ENCODE results near the gene LRRK1.

LRRK1 gene

DNA sequence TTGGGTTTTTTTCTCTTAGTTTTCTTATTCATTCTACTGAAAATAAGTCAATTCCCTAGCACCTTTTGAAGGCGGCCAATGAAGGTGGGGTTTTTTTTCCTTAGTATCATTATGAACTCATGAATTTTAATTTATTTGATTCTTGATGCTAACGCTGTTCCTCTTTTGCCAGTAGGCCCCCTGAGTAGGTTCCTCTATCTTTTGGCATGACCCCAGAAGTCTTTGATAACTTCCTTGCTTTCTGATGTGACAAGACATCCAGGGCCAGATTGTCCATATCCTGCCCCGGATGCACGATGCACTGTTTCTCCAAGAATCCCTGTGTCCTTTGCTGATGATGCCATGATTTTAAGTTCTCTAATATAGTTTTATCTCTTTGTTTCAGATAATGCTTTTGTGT lies 20.6 kb downstream of the LRRK1 start:
- DNase-seq = no peak

- no peak for DNase-seq
Measured at GRCh38 chr15:100940767-100941379, 21.7 kb downstream of the LRRK1 start.

DNA sequence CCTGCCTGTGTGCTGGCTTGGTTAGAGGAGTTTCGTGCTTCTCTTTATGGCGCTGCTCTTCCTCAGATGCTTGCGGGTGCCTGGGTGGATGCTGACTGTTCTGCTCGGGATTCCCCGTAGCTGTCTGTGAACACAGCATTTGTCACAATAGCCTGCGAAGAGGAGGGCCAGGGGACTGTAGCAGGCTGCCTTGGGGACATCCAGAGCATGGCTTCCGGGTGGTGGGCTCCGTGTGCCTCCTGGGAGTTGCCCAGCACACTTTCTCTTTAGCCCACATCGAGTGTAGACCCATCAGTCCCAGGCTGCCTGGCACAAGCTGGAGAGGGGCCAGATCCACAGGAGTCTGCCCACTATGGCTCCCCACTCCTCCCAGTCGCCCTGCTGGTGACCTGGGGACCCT lies 22.4 kb downstream of the LRRK1 start:
- no peak for DNase-seq

- DNase-seq = no peak
Measured at GRCh38 chr15:100942656-100943425, 23.7 kb downstream of the LRRK1 start.

DNA sequence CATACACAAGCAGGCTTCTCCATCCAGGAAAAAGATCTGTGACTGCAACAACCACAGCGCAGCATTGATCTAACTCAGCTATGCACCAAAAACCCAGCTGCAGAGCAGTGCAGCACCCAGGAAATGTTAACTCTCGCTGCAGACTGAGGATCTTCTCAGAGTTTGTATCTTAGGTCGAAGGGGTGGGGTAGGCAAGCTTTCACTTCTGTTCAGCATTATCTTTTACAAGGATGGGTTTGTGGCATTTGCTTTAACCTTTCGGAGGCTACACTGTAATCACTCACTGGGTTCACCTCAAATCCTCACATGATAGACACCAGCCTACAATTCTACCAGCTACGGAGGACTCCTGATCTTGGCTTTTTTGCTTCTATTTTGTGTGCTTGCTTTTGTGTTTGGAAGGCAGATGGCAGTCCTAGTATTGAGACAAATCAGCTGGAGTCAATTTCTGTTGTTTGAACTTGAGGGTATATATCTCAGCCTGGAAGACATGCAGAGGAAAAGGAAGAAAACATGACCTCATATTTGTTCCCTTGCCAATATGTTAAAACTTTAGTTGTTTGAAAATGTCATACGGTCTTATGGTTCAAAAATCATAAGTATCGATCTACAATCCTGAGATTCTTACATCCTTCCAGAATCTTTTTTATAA lies 25.2 kb downstream of the LRRK1 start:
- no peak for DNase-seq

GRCh38 chr15:100944986-100945385 lies 25.8 kb downstream of the LRRK1 start:
- no peak for DNase-seq

DNA sequence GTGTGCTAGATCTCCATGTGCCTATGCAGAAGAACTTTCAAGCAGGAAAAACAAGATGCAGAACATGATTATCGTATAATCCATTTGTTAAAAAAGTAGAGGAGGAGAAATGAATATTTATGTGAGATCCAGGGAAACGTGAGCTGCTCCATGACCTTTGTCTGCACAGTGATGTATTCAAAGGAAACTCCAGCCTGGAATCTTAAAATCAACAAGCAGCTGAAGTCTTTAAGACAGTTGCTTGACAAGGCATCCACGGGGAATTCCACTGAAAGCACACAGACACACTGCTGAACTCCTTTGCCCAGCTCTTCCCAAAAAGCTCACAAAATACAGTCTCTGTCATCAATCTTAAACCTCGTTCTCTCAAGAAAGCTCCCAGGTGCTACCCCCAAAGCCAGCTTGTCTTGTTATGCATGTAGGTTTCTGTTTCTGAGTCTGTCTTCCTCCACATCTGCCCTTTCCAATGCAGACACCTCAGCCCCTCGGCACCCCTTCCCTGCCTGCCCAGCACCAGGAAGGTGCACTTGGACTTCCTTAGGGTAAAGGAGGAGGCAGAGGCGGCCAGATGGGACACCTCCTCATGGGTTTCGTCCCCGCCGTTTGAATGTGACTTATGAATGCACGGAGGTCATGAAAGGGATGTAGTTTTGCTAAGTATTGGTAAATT lies 28.7 kb downstream of the LRRK1 start:
- no peak for DNase-seq

DNA sequence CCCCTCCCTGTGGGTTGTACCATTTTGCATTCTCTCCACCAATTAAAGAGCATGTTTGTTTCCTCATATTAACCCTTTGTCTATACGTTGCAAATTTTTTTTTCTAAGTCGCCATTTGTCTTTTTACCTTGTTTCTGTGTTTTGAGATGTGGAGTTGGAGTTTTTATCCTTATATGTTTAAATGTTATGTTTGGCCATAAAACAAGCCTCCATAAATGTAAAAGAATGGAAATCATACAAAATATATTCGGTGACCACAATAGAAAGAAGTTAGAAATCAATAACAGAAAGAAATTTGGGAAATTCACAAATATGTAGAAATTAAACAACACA lies 29.2 kb downstream of the LRRK1 start:
- no peak for DNase-seq

GRCh38 chr15:100949691-100950090 lies 30.5 kb downstream of the LRRK1 start:
- no peak for DNase-seq

DNA sequence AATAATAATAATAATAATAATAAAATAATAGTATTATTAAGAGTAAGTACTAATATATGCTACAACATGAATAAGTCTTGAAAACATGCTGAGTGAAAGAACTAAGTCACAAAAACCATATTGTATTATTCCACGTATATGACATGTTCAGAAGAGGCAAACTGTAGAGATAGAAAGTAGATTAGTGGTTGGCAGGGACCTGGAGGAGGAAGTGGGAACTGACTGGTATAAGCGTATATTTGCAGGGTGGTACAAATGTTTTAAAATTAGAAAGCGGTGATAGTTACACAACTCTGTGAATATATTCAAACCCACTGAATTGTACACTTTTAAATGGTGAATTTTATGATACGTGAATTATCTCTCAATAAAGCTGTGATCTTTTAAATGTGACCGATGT lies 32.8 kb downstream of the LRRK1 start:
- no peak for DNase-seq

DNA sequence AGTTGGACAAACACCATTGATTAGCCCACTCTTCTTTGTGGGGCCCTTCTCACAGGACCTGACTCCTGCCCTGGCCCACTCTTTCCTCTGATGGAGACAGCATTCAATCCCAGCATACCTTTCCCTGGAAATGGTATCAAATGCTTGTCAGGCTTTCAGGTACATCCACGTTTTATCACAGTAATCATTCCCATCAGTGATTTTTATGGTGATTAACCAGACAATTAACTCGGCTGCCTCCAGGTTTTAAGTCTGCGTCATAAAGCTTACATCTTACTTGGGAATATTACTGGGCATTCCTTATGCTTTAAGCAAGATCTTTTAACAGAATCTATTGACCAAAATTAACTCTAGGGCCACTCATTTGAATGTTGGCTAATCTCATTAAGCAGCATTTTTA lies 33.4 kb downstream of the LRRK1 start:
- DNase-seq = no peak

- DNase-seq = peak; percentile 89
Measured at GRCh38 chr15:100958326-100959065, 39.3 kb downstream of the LRRK1 start.

- no peak for DNase-seq
Measured at GRCh38 chr15:100959066-100960050, 40.2 kb downstream of the LRRK1 start.

GRCh38 chr15:100966997-100967396 lies 47.8 kb downstream of the LRRK1 start:
- DNase-seq = no peak

- peak; percentile 70 for DNase-seq
Measured at GRCh38 chr15:100968050-100968966, 49.2 kb downstream of the LRRK1 start.

DNA sequence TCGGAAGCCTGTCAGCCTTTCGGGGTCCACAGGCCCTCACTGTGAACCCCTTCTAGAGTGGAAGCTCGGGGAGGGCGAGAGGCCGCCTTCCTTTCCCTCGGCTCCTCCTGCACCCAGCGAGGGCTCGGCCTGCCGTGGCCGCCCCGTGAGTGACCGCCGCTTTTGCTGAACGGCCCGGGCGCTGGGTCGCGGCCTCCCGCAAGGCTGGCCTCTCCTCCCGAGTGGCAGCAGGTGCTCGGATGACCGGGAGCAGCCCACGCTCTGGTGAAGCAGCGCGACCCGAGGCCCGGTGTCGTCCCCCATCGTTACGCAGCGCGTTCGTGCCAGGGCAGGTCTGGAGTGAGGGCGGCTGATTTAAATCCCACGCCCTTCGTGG lies 53.8 kb downstream of the LRRK1 start:
- DNase-seq = no peak

DNA sequence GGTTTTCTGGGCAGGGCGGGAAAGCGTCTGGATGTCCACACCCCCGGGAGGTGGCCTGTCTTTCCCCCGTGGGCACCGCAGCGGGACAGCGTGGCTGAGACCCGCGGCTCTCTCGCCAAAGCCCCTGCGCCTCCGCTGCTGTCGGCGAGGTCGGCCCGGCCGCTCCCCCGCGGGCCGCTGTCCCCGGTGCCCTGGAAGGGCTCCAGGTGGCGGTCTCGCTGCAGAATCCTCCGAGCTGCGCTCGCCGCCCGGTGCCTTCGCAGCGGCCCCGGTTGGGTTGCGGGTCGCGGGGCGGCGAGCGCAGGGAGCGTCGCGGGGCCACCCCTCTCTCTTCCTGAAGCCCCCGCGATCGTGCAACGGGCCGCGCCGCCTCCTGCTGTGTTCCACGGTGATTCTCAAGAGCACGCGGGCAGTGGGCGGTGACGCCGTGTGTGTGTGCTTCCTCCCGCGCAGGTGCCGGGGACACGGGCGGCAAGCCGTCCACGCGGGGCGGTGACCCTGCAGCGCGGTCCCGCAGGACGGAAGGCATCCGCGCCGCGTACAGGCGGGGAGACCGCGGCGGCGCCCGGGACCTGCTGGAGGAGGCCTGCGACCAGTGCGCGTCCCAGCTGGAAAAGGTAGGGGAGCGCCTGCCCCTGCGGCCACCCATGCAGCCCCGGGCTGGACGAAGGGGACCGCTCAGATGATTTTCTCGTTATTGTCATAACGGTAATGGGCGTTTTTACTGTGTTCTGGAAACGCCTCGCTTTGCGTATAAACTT lies 54.4 kb downstream of the LRRK1 start:
- no peak for DNase-seq

DNA sequence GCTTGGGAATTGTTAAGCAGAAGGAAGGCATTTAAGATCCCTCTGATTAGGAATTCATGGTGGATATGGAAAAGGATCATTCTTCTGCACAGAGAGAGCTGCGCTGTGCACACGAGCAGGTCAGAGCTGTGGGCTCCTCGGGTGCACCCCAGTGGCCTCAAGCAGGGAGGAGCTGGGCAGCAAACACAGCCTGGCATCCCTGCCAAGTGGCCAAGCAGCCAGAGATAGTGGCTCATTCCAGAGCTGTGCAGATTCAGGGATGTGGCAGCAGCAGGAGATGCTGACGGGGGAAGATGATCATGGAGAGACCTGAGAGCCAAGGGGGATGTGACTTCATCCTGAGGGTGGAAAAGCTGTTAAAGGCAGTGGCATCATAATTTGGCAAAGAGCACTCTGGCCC lies 55.9 kb downstream of the LRRK1 start:
- DNase-seq = no peak

DNA sequence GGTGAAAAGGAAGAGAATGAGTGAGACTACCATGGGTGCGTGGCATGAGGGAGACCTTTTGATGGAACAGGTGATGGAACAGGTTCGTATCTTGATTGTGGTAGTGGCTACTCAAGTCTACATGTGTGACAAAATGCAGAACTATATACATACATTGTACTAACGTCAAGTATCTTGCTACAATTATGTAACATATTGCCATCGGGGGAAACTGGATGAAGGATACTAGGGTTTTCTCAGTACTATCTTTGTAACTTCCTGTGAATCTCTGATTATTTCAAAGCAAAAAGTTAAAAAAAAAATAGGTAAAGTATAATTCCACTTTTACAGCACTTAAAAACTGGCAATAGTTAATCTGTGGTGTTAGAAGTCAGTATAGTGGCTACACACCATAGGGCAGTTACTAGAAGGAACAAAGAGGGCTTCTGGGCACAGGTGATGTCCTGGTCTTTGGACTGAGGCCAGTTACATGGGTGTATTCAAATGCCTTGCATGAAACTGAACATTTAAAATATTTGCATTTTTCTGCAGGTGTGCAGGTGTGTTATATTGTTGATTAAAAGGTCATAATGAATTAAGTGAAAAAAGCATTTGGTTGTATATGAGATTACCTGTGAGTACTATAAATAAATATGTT lies 61.4 kb downstream of the LRRK1 start:
- no peak for DNase-seq

Data from EL (cell line).